ENCODE measurements around the gene FBXL19.

The FBXL19 gene

GRCh38 chr16:30974348-30974747, 51.0 kb downstream of the FBXL19 start:
- Histone ChIP-seq H3K4me3 (no peak overlapping the region), H3K36me3 (peaks cover 76 to 100% (median 100%) of the 10 kb centered on the region in 3 donors), H3K27ac (no peak overlapping the region), H3K4me1 (no peaks in the 10 kb centered on the region), H3K27me3 (no peaks in the 10 kb centered on the region), H3K9me3 (no peaks in the 10 kb centered on the region)
- intact Hi-C loops (cut with DNase I; ENCODE audit: low total_unique reads) = no loop called here
- no peak for TF ChIP-seq CTCF (IDR thresholded peaks at IDR 0.05)
- DNase-seq = no peak

- Histone ChIP-seq H3K27me3 (no peaks in the 10 kb centered on the region), H3K36me3 (peaks cover 69 to 100% (median 100%) of the 10 kb centered on the region in 3 donors), H3K4me1 (no peaks in the 10 kb centered on the region), H3K27ac (no peak overlapping the region), H3K9me3 (no peaks in the 10 kb centered on the region), H3K4me3 (no peak overlapping the region)
- no peak for TF ChIP-seq CTCF (IDR thresholded peaks at IDR 0.05)
- intact Hi-C loops (cut with DNase I; ENCODE audit: low total_unique reads) = no loop called here
- DNase-seq = no peak
These were observed 53.1 kb downstream of the FBXL19 start for GRCh38 chr16:30976486-30976885.

- TF ChIP-seq CTCF (IDR thresholded peaks at IDR 0.05) = no peak
- DNase-seq = no peak
- Histone ChIP-seq H3K27me3 (no peaks in the 10 kb centered on the region), H3K27ac (no peak overlapping the region), H3K4me3 (no peak overlapping the region), H3K9me3 (no peaks in the 10 kb centered on the region), H3K4me1 (no peaks in the 10 kb centered on the region), H3K36me3 (peaks cover 59 to 100% (median 98%) of the 10 kb centered on the region in 3 donors)
- intact Hi-C loops (cut with DNase I; ENCODE audit: low total_unique reads) = no loop called here
These were observed 54.1 kb downstream of the FBXL19 start for GRCh38 chr16:30977502-30977901.

- intact Hi-C loops (cut with DNase I; ENCODE audit: low total_unique reads) = loop anchor here (10.0 kb wide), 3 partner anchors 165 to 895 kb away; partner anchors contain the start of gene ZNF267
- no peak for DNase-seq
- Histone ChIP-seq H3K36me3 (peaks cover 46 to 100% (median 92%) of the 10 kb centered on the region in 3 donors), H3K4me3 (no peak overlapping the region), H3K27me3 (no peaks in the 10 kb centered on the region), H3K27ac (no peak overlapping the region), H3K4me1 (no peaks in the 10 kb centered on the region), H3K9me3 (no peaks in the 10 kb centered on the region)
- TF ChIP-seq CTCF (IDR thresholded peaks at IDR 0.05) = no peak
These were observed 56.0 kb downstream of the FBXL19 start for GRCh38 chr16:30979170-30980022.

GRCh38 chr16:30980023-30980371, 56.6 kb downstream of the FBXL19 start:
- no peak overlapping the region for H3K27ac ChIP-seq
- no peak for TF ChIP-seq CTCF (IDR thresholded peaks at IDR 0.05)
- H3K9me3 ChIP-seq = no peaks in the 10 kb centered on the region
- peaks cover 40 to 98% (median 86%) of the 10 kb centered on the region in 3 donors for H3K36me3 ChIP-seq
- intact Hi-C loops (cut with DNase I; ENCODE audit: low total_unique reads) = loop anchor here (10.0 kb wide), 3 partner anchors 165 to 895 kb away; partner anchors contain the start of gene ZNF267
- no peak overlapping the region for H3K4me3 ChIP-seq
- no peak for DNase-seq
- H3K27me3 ChIP-seq = no peaks in the 10 kb centered on the region
- H3K4me1 ChIP-seq = peaks cover 0 to 2% (median under 1%) of the 10 kb centered on the region in 4 donors
